ENCODE results near the gene ZDHHC19. TPM values are rescaled to one million over a fixed set of nuclear protein-coding genes. Genes with fewer than 3 reads are reported as not detected.
A peak's percentile ranks its signal among the peaks of the same experiment; 100 is the strongest.
"Not testable (repeated sequence)": the region's sequence is repeated elsewhere in the genome, so short reads cannot be mapped to it uniquely, and the experiment has no call there.

The ZDHHC19 gene
- total RNA-seq, 2 experiments from 2014 or later, result not detected

DNA sequence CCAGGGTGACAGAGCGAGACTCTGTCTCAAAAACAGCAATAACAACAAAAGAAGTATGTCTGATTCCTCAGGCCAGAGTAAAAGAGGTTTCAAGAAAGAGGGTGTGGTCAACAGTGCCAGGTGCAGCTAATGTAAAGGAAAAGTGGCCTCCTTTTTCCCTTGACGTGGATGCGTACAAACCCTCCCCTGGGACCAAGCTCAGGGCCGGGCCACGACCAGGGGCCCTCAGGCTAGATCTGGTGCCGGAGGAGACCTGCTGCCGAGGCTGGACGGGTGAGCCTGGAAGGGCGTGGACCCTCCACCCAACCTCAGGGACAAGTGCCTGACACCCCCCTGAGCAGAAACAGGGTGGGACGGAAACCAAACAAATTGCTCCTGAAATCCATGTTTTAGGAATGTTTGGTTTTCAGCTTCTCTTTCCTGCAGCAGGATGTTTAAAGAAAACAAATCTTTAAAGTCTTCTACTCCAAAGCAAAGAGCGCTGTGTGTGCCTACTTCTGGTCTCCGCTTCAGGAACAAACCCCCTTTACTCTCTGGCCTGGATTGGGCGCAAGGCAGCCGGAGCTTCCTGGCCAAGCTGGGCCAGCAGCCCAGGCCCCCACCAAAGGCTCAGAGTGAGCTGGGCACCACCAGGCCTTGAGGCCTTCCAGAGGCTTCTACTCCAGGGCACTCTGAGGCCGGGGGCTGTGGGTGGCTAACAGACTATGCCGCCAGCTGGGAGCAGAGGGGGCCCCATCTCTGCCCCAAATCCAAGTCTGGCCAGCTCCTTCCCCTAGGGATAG is 21.4 kb downstream of the ZDHHC19 start:
- Mint-ChIP-seq H3K36me3 (no peaks in the 10 kb centered on the region), H3K27ac (no peak overlapping the region), H3K27me3 (no peaks in the 10 kb centered on the region), H3K9me3 (no peaks in the 10 kb centered on the region), H3K4me3 (no peak overlapping the region), H3K4me1 (peaks cover 30% of the 10 kb centered on the region)
- no peak for DNase-seq
- no peak for ATAC-seq (ENCODE audit: low read depth)
- POLR2A ChIA-PET, result no interaction called here

GRCh38 chr3:196186651-196187573 is 24.3 kb downstream of the ZDHHC19 start:
- Mint-ChIP-seq H3K4me3 (peak overlapping the region; percentile 67), H3K27me3 (no peaks in the 10 kb centered on the region), H3K4me1 (peaks cover 32% of the 10 kb centered on the region), H3K27ac (peak overlapping the region; percentile 81), H3K36me3 (no peaks in the 10 kb centered on the region), H3K9me3 (no peaks in the 10 kb centered on the region)
- no peak for ATAC-seq (ENCODE audit: low read depth)
- POLR2A ChIA-PET, result interaction anchor here (0.5 to 1.3 kb wide), 3 partner anchors 7 to 467 kb away, joined by 3 to 5 read pairs (median 5); no protein-coding TSS in a partner anchor
- peak; percentile 40 for DNase-seq

DNA sequence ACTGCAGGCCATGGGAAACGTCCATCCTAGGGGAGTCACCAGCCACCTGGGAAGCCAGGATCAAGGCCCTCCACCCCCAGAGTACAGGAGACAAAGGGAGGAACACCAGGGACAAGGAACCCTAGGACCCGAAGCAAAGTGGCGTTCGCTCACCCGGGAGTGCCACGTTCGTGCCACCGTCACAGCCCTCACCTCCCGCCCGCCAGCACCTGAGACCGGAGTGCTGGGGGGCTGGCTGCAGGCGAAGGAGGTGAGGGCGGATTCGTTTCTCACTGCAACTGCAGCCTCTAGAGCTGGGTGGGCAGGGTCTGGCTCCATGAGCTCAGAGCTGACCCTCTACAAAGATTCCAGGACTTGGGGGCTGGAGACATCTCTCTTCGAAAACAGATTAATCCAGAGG is 26.3 kb downstream of the ZDHHC19 start:
- Mint-ChIP-seq H3K9me3 (no peaks in the 10 kb centered on the region), H3K27ac (no peak overlapping the region), H3K36me3 (no peaks in the 10 kb centered on the region), H3K27me3 (no peaks in the 10 kb centered on the region), H3K4me1 (peaks cover 46% of the 10 kb centered on the region), H3K4me3 (no peak overlapping the region)
- ATAC-seq (ENCODE audit: low read depth) (no peak), DNase-seq (no peak)
- POLR2A ChIA-PET, result no interaction called here

DNA sequence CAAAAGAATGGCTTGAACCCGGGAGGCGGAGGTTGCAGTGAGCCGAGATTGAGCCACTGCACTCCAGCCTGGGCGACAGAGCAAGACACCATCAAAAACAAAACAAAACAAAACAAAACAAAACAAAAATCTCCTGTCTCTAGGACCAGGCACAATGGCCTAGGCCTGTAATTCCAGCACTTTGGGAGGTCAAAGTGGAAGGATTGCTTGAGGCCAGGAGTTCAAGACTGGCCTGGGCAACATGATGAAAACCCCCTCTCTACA is 27.1 kb downstream of the ZDHHC19 start:
- H3K36me3 Mint-ChIP-seq; DNase-seq; H3K27me3 Mint-ChIP-seq; H3K9me3 Mint-ChIP-seq; ATAC-seq (ENCODE audit: low read depth); H3K4me3 Mint-ChIP-seq; POLR2A ChIA-PET: not testable (repeated sequence)
- peak overlapping the region; percentile 98 for H3K27ac Mint-ChIP-seq
- peaks cover 54% of the 10 kb centered on the region for H3K4me1 Mint-ChIP-seq

- Mint-ChIP-seq H3K9me3 (peaks cover 2% of the 10 kb centered on the region), H3K4me3 (peak overlapping the region; percentile 77), H3K27ac (peak overlapping the region; percentile 98), H3K36me3 (no peaks in the 10 kb centered on the region), H3K4me1 (peaks cover 49% of the 10 kb centered on the region), H3K27me3 (no peaks in the 10 kb centered on the region)
- DNase-seq (no peak), ATAC-seq (ENCODE audit: low read depth) (no peak)
- POLR2A ChIA-PET, result interaction anchor here (0.6 to 3.1 kb wide), 7 partner anchors 10 to 421 kb away, joined by 3 to 27 read pairs (median 3); partner anchors contain the start of gene TFRC
Observed at GRCh38 chr3:196181127-196181546, 30.1 kb downstream of the ZDHHC19 start.

GRCh38 chr3:196180346-196180745 is 30.9 kb downstream of the ZDHHC19 start:
- Mint-ChIP-seq H3K4me3 (peak overlapping the region; percentile 60), H3K27ac (peak overlapping the region; percentile 98), H3K9me3 (peaks cover 2% of the 10 kb centered on the region), H3K27me3 (no peaks in the 10 kb centered on the region), H3K36me3 (no peaks in the 10 kb centered on the region), H3K4me1 (peaks cover 50% of the 10 kb centered on the region)
- DNase-seq, result no peak
- ATAC-seq (ENCODE audit: low read depth), result no peak
- POLR2A ChIA-PET, result interaction anchor here (1.0 to 3.1 kb wide), 13 partner anchors 8 to 105 kb away, joined by 3 to 27 read pairs (median 5); partner anchors contain the start of gene TFRC

DNA sequence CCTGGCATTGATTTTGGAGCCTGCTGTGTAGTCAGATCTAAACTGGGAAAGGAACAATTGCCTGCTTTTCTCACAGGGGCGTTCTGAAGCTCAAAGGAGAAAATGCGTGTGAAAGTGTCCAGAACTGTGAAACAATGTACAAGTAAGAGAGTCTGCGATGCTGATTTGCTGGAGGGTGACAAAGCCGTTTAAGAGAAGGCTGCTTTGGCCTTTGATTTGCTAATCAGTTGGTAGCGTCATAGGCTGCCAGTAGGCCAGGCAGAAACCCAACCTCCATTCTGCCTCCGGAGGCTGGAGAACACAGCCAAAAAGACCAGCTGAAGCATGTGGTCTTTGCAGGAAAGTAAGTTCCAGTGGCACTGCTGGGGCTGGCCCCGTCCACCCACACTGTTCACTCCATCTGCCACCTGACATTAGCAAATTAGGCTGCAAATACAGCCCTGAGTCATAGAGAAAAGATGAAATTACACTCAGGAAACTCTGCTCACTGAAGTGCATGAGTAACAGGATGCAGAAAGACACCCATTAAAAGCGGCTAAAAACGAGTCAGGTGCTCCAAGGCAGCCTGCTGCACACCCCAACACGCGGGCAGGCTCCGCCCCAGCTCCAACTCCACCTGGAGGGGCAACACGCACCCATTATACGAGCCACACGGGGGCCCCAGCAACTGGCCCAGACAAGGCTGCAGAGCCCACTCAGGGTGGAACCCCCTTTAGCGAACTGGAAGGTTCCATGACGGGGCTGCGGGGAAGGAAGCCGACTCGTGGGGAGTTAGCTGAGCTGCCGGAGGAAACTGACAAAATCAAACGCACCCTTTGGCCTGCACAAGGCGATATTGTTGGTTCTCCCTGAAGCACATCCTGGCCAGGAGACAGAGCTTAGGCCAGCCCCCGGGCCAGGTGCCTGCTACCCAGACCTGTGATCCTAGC is 31.6 kb downstream of the ZDHHC19 start:
- POLR2A ChIA-PET, result interaction anchor here (0.7 to 3.1 kb wide), 22 partner anchors 8 to 334 kb away, joined by 3 to 27 read pairs (median 4); partner anchors contain the start of gene TFRC
- H3K9me3 Mint-ChIP-seq, result peaks cover 2% of the 10 kb centered on the region
- H3K36me3 Mint-ChIP-seq, result no peaks in the 10 kb centered on the region
- peak; percentile 89 for DNase-seq
- H3K27me3 Mint-ChIP-seq, result no peaks in the 10 kb centered on the region
- H3K27ac Mint-ChIP-seq, result peak overlapping the region; percentile 98
- peaks cover 50% of the 10 kb centered on the region for H3K4me1 Mint-ChIP-seq
- H3K4me3 Mint-ChIP-seq, result peak overlapping the region; percentile 60
- peak; percentile 85 for ATAC-seq (ENCODE audit: low read depth)

- H3K4me1 Mint-ChIP-seq, result peaks cover 50% of the 10 kb centered on the region
- peak overlapping the region; percentile 60 for H3K4me3 Mint-ChIP-seq
- no peak for ATAC-seq (ENCODE audit: low read depth)
- H3K27me3 Mint-ChIP-seq, result no peaks in the 10 kb centered on the region
- peaks cover 2% of the 10 kb centered on the region for H3K9me3 Mint-ChIP-seq
- H3K36me3 Mint-ChIP-seq, result no peaks in the 10 kb centered on the region
- H3K27ac Mint-ChIP-seq, result peak overlapping the region; percentile 98
- no peak for DNase-seq
- POLR2A ChIA-PET, result interaction anchor here (0.6 to 3.1 kb wide), 19 partner anchors 9 to 334 kb away, joined by 3 to 27 read pairs (median 5); partner anchors contain the start of gene TFRC
Observed at GRCh38 chr3:196178993-196179379, 32.2 kb downstream of the ZDHHC19 start.

- peak overlapping the region; percentile 24 for H3K4me3 Mint-ChIP-seq
- POLR2A ChIA-PET, result no interaction called here
- no peaks in the 10 kb centered on the region for H3K27me3 Mint-ChIP-seq
- ATAC-seq (ENCODE audit: low read depth) (no peak), DNase-seq (no peak)
- no peaks in the 10 kb centered on the region for H3K36me3 Mint-ChIP-seq
- H3K4me1 Mint-ChIP-seq, result peaks cover 41% of the 10 kb centered on the region
- H3K27ac Mint-ChIP-seq, result peak overlapping the region; percentile 76
- peaks cover 2% of the 10 kb centered on the region for H3K9me3 Mint-ChIP-seq
Observed at GRCh38 chr3:196177967-196178366, 33.2 kb downstream of the ZDHHC19 start.

DNA sequence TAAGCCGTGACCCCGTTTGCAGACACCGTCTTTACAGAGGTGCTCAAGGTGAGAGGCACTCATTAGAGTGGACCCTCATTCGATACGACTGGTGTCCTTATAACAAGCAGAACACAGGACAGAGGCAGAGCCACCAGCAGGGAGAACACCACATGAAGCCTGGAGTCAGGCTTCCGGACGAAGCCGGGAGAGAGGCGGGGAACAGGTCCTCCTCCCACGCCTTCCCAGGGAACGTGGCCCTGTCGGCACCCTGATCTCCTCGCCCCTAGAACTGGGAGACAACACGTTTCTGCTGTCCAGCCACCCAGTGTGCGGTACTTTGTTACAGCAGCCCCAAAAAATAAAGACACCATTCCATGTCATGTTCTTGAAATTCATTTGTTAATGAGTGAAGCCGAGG is 33.6 kb downstream of the ZDHHC19 start:
- Mint-ChIP-seq H3K9me3 (peaks cover 2% of the 10 kb centered on the region), H3K27me3 (no peaks in the 10 kb centered on the region), H3K4me3 (no peak overlapping the region), H3K27ac (peak overlapping the region; percentile 76), H3K4me1 (peaks cover 37% of the 10 kb centered on the region), H3K36me3 (no peaks in the 10 kb centered on the region)
- DNase-seq, result no peak
- POLR2A ChIA-PET, result no interaction called here
- ATAC-seq (ENCODE audit: low read depth), result no peak

DNA sequence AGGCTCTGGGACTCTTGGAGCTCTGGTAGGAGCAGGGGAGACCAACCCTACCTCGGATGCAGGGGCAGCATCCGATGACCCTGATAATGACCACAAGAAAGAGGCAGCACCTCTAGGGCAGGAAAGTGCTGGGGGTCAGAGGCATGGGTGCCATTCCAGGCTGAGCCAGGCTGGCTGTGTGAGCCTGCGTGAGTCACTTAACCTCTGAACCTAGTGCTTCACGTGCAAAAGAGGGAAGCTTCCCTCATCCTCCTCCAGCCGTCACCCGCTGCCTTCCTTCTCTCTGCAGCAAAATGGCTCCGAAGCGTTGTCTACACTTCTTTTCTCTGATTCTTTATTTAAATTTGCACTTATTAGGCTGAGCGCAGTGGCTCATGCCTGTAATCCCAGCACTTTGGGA is 35.5 kb downstream of the ZDHHC19 start:
- peaks cover 19% of the 10 kb centered on the region for H3K4me1 Mint-ChIP-seq
- no peak overlapping the region for H3K4me3 Mint-ChIP-seq
- H3K27ac Mint-ChIP-seq, result no peak overlapping the region
- ATAC-seq (ENCODE audit: low read depth) (no peak), DNase-seq (no peak)
- POLR2A ChIA-PET, result no interaction called here
- H3K36me3 Mint-ChIP-seq, result no peaks in the 10 kb centered on the region
- peaks cover 2% of the 10 kb centered on the region for H3K9me3 Mint-ChIP-seq
- H3K27me3 Mint-ChIP-seq, result no peaks in the 10 kb centered on the region

GRCh38 chr3:196175116-196175625 is 36.0 kb downstream of the ZDHHC19 start:
- ATAC-seq (ENCODE audit: low read depth), result no peak
- H3K27ac Mint-ChIP-seq, result no peak overlapping the region
- POLR2A ChIA-PET, result no interaction called here
- H3K27me3 Mint-ChIP-seq, result no peaks in the 10 kb centered on the region
- H3K4me1 Mint-ChIP-seq, result peaks cover 17% of the 10 kb centered on the region
- peaks cover 2% of the 10 kb centered on the region for H3K9me3 Mint-ChIP-seq
- no peak overlapping the region for H3K4me3 Mint-ChIP-seq
- DNase-seq, result no peak
- no peaks in the 10 kb centered on the region for H3K36me3 Mint-ChIP-seq
